ENCODE results near the gene TP63.

GRCh38 chr3:189776149-189776824 lies 145.1 kb downstream of the TP63 start:
- TF ChIP-seq OSR1 (CRISPR knock-in tag; IDR thresholded peaks at IDR 0.05) = no peak
- no peak for TF ChIP-seq CREB5 (CRISPR knock-in tag; IDR thresholded peaks at IDR 0.05; ENCODE audit: low read depth)
- TF ChIP-seq ESRRG (CRISPR knock-in tag; IDR thresholded peaks at IDR 0.05) = no peak
- TF ChIP-seq PATZ1 (CRISPR knock-in tag; IDR thresholded peaks at IDR 0.05; ENCODE audit: borderline replicate concordance) = no peak
- no peak for TF ChIP-seq TCF4 (CRISPR knock-in tag; IDR thresholded peaks at IDR 0.05; ENCODE audit: borderline replicate concordance)
- TF ChIP-seq PPARA (CRISPR knock-in tag; IDR thresholded peaks at IDR 0.05; ENCODE audit: borderline replicate concordance) = no peak
- no peak for TF ChIP-seq BACH2 (CRISPR knock-in tag; IDR thresholded peaks at IDR 0.05; ENCODE audit: borderline replicate concordance)
- no peak for TF ChIP-seq ZNF565 (CRISPR knock-in tag; conservative IDR thresholded peaks at IDR 0.05; ENCODE audit: low read depth)
- TF ChIP-seq ZFP3 (CRISPR knock-in tag; IDR thresholded peaks at IDR 0.05) = no peak
- TF ChIP-seq CSRNP3 (CRISPR knock-in tag; IDR thresholded peaks at IDR 0.05) = no peak
- no peak for TF ChIP-seq SNAI2 (CRISPR knock-in tag; IDR thresholded peaks at IDR 0.05)

Measured in SK-N-SH treated with all-trans-retinoic acid at 6 μM for 48 hours (cell line).